A673 (cell line): ENCODE results near the gene OSM.

ENCODE experiments used
- CTCF ChIP-seq: fragments of 300-800, 200-600 bp; sonication (generic); conservative IDR thresholded peaks from 2 replicates; pipeline ENCODE4 v1.5.1; 2017; ENCODE audit warnings: low read depth, mild to moderate bottlenecking, antibody characterized with exemption, low read length, moderate library complexity, mixed read lengths
- EZH2 ChIP-seq: fragments of 200-600 bp; sonication (generic); IDR thresholded peaks from 2 replicates; pipeline ENCODE4 v1.6.1; 2017; ENCODE audit warnings: borderline replicate concordance, low read depth, mild to moderate bottlenecking, mixed read lengths, antibody characterized with exemption, low read length; ENCODE audit not compliant: poor library complexity, severe bottlenecking

DNA sequence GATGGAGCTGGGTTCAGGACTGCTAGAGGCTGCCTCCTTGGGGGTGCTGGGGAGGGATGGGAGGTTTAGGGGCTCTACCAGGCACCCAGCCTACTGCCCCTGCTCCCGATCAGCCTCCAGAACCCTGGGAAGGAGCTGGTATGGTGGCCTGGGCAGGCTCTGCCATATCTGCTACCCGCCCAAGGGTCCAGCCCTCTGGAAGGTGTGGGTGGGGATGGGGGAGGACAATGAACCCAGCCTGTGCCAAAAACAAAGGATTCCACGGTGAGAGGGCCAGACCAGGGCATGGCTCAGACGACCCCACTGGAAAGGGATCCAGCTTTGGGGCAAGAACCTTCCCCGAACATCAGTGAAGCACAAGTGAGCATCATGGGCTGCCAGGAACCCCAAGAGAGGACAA, 19.7 kb upstream of the OSM start:
- no peak for TF ChIP-seq CTCF
- TF ChIP-seq EZH2, result no peak
